PC-9 (cell line): ENCODE data around the gene DLGAP1. TPM values are rescaled to one million over a fixed set of nuclear protein-coding genes. Genes with fewer than 3 reads are reported as not detected.

Experiments used
- BruUV-seq: library from RNA; stranded (reverse); fragments of 400-500 nt; replicated peaks from 2 replicates; lab custom pipeline; 2021; lab: Mats Ljungman, UMichigan
- CTCF ChIA-PET: fragments of 300-600 bp; sonication (Branson Sonifier 250); formaldehyde crosslinking; loops from one replicate; lab custom pipeline; 2022; ENCODE audit warnings: antibody characterized with exemption; lab: Charles Lee
- POLR2A ChIA-PET: fragments of 300-600 bp; sonication (Branson Sonifier 250); formaldehyde crosslinking; loops from one replicate; lab custom pipeline; 2022; ENCODE audit warnings: antibody characterized with exemption; ENCODE audit not compliant: unreplicated experiment; lab: Charles Lee
- DNase-seq, 2 experiments: peaks; one replicate each; pipeline versions ENCODE4 v3.0.0 to v3.0.0-alpha.2; 2015 to 2022; ENCODE audit warnings: mixed read lengths in 1 of 2
- H2AFZ ChIP-seq: fragments of 200-600 bp; sonication (generic); 2 replicates; pipeline ENCODE4 v1.8.1; 2017; ENCODE audit warnings: antibody characterized with exemption
- H3F3A ChIP-seq: fragments of 200-600 bp; sonication (generic); 2 replicates; pipeline ENCODE4 v1.8.1; 2017; ENCODE audit warnings: antibody characterized with exemption, mild to moderate bottlenecking, low read depth; ENCODE audit not compliant: insufficient read depth
- H3K27ac ChIP-seq: fragments of 200-600 bp; sonication (generic); 2 replicates; pipeline ENCODE4 v1.6.1; 2016; ENCODE audit warnings: mixed run types
- H3K27me3 ChIP-seq: fragments of 200-600 bp; sonication (generic); 2 replicates; pipeline ENCODE4 v1.6.1; 2016; ENCODE audit warnings: low read depth, mixed run types; ENCODE audit not compliant: insufficient read depth
- H3K36me3 ChIP-seq: fragments of 200-600 bp; sonication (generic); 2 replicates; pipeline ENCODE4 v1.6.1; 2016; ENCODE audit warnings: low read depth, mixed run types
- H3K4me1 ChIP-seq: fragments of 200-600 bp; sonication (generic); replicated peaks from 2 replicates; pipeline ENCODE4 v1.6.1; 2016; ENCODE audit warnings: mixed run types; ENCODE audit not compliant: insufficient read depth
- H3K4me2 ChIP-seq: fragments of 200-600 bp; sonication (generic); 2 replicates; pipeline ENCODE4 v1.6.1; 2017; ENCODE audit warnings: mixed run types
- H3K4me3 ChIP-seq: fragments of 200-600 bp; sonication (generic); 2 replicates; pipeline ENCODE4 v1.6.1; 2016; ENCODE audit warnings: mixed run types
- H3K79me2 ChIP-seq: fragments of 200-600 bp; sonication (generic); 2 replicates; pipeline ENCODE4 v1.6.1; 2017; ENCODE audit warnings: low read depth, mixed run types
- H3K9me2 ChIP-seq: fragments of 200-600 bp; sonication (generic); 2 replicates; pipeline ENCODE4 v1.8.1; 2017; ENCODE audit warnings: mild to moderate bottlenecking; ENCODE audit not compliant: insufficient read depth
- H3K9me3 ChIP-seq: fragments of 200-600 bp; sonication (generic); 2 replicates; pipeline ENCODE4 v1.8.1; 2016; ENCODE audit warnings: low read depth; ENCODE audit not compliant: insufficient read depth
- H4K20me1 ChIP-seq: fragments of 200-600 bp; sonication (generic); 2 replicates; pipeline ENCODE4 v1.8.1; 2017; ENCODE audit not compliant: insufficient read depth
- EZH2 ChIP-seq: fragments of 200-600 bp; sonication (generic); IDR thresholded peaks from 2 replicates; pipeline ENCODE4 v1.8.0; 2017; ENCODE audit warnings: antibody characterized with exemption, low read depth
- intact Hi-C: fragments of 100-400 bp; cut with micrococcal nuclease; formaldehyde crosslinking; loops from one replicate; pipeline ENCODE4 v1.10.0; 2022; ENCODE audit not compliant: unreplicated experiment
- total RNA-seq: library from RNA; stranded (reverse); gene quantifications from 2 replicates; pipeline ENCODE4 v1.2.3, GENCODE V29; 2021
- TF ChIP-seq, protein P1 (sequence below): fragments of 200-600 bp; sonication (generic); conservative IDR thresholded peaks from 2 replicates; pipeline ENCODE4 v1.6.1; 2017; ENCODE audit warnings: mixed run types, antibody characterized with exemption, mild to moderate bottlenecking, moderate library complexity

DLGAP1 gene
- total RNA-seq, 1 experiment from 2014 or later, result not detected

DNA sequence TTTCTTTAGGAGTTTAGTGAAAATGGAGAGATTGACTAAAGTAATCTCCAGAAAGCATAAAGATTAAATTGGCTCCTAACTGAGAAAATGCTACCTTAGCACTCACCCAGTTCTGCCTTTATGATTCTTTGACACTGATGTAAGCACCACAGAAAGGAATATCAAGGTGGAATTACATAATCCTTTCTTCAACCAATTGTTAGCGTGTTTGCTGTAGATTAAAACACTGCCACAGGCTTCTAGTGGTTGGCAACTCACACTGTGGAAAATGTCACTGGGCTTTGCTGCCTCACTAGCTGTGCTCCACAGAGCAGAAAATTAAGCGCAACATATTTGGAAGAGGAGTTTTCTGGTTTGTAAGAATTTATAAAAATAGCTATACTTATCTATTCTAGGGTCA, 104.1 kb downstream of the DLGAP1 start:
- H3F3A ChIP-seq, result no peaks in the 10 kb centered on the region
- no peak overlapping the region for H2AFZ ChIP-seq
- TF ChIP-seq EZH2, result no peak
- TF ChIP-seq, protein P1, sequence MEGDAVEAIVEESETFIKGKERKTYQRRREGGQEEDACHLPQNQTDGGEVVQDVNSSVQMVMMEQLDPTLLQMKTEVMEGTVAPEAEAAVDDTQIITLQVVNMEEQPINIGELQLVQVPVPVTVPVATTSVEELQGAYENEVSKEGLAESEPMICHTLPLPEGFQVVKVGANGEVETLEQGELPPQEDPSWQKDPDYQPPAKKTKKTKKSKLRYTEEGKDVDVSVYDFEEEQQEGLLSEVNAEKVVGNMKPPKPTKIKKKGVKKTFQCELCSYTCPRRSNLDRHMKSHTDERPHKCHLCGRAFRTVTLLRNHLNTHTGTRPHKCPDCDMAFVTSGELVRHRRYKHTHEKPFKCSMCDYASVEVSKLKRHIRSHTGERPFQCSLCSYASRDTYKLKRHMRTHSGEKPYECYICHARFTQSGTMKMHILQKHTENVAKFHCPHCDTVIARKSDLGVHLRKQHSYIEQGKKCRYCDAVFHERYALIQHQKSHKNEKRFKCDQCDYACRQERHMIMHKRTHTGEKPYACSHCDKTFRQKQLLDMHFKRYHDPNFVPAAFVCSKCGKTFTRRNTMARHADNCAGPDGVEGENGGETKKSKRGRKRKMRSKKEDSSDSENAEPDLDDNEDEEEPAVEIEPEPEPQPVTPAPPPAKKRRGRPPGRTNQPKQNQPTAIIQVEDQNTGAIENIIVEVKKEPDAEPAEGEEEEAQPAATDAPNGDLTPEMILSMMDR, result no peak
- ChIA-PET POLR2A (no interaction called here), CTCF (no interaction called here)
- no peak overlapping the region for H3K27ac ChIP-seq
- no peak overlapping the region for H3K4me3 ChIP-seq
- no peaks in the 10 kb centered on the region for H3K79me2 ChIP-seq
- no peaks in the 10 kb centered on the region for H4K20me1 ChIP-seq
- no peaks in the 10 kb centered on the region for H3K9me2 ChIP-seq
- intact Hi-C loops, result no loop called here
- no peaks in the 10 kb centered on the region for H3K4me1 ChIP-seq
- BruUV-seq, result no TSS peak
- DNase-seq, result no peak
- H3K9me3 ChIP-seq, result no peaks in the 10 kb centered on the region
- H3K4me2 ChIP-seq, result no peak overlapping the region
- peaks cover 28% of the 10 kb centered on the region for H3K27me3 ChIP-seq
- H3K36me3 ChIP-seq, result no peaks in the 10 kb centered on the region

DNA sequence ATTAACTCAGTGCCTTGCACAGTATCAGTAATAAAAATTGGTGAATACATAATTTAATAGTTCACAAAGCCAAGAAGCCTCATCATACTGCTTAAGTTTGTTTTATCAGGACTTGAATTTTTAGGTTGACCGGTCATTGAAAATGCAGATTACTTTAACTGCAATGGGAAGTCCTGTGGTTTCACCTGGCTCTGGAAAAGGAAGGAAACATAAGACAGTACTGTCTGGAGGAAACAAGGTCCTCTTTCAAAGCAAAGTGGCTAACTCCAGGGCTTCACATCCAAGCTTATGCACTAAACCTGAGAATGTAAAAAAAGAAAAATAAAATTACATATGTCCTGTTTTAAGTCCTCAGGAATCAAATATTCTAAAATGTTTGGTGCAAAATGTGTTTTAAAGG, 119.7 kb downstream of the DLGAP1 start:
- Histone ChIP-seq H3K9me2 (no peaks in the 10 kb centered on the region), H3K27ac (no peak overlapping the region), H3F3A (no peaks in the 10 kb centered on the region), H2AFZ (no peak overlapping the region), H3K36me3 (no peaks in the 10 kb centered on the region), H3K27me3 (peaks cover 11% of the 10 kb centered on the region; the same call in 1 of the 2 replicates), H4K20me1 (no peaks in the 10 kb centered on the region), H3K4me3 (no peak overlapping the region), H3K9me3 (0 out of 2 replicates have a peak, but pooled peaks cover 4% of the 10 kb centered on the region), H3K4me2 (no peak overlapping the region), H3K4me1 (no peaks in the 10 kb centered on the region), H3K79me2 (no peaks in the 10 kb centered on the region)
- DNase-seq, result no peak
- CTCF ChIA-PET, result no interaction called here
- POLR2A ChIA-PET, result no interaction called here
- BruUV-seq, result no TSS peak
- intact Hi-C loops, result no loop called here
- TF ChIP-seq EZH2, result no peak
- TF ChIP-seq, protein P1, result no peak

DNA sequence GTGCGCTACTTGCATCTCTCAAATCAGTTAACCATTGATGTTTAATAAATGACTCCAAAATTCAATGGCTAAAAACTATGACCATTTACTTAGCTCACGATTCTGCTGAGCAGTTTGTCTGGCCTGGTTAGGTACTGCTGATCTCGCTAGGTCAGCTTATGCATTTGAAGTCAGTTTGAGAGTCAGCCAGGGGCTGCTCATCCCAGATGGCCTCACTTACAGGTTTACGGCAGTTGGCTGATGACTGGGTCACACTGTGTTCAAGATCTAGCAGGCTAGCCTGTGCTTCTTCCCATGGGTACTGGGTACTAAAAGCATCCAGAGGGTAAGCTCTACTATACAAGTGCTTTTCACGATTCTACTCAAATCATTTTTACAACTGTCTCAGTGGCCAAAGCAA, 122.1 kb downstream of the DLGAP1 start:
- Histone ChIP-seq H3K4me1 (no peaks in the 10 kb centered on the region), H3K9me2 (no peaks in the 10 kb centered on the region), H4K20me1 (no peaks in the 10 kb centered on the region), H3K27ac (no peak overlapping the region), H3K4me2 (no peak overlapping the region), H3F3A (no peaks in the 10 kb centered on the region), H3K4me3 (no peak overlapping the region), H3K9me3 (0 out of 2 replicates have a peak, but pooled peaks cover 4% of the 10 kb centered on the region), H2AFZ (no peak overlapping the region), H3K27me3 (peaks cover 11% of the 10 kb centered on the region; the same call in 1 of the 2 replicates), H3K79me2 (no peaks in the 10 kb centered on the region), H3K36me3 (no peaks in the 10 kb centered on the region)
- CTCF ChIA-PET, result no interaction called here
- DNase-seq, result no peak
- no TSS peak for BruUV-seq
- POLR2A ChIA-PET, result no interaction called here
- TF ChIP-seq EZH2, result no peak
- TF ChIP-seq, protein P1, result no peak
- intact Hi-C loops, result no loop called here
